GM03348 (cell line): ENCODE data around the gene ADD3.
"Not testable (repeated sequence)": the region's sequence is repeated elsewhere in the genome, so short reads cannot be mapped to it uniquely, and the experiment has no call there.

Source experiments
- DNase-seq: peaks from one replicate; pipeline ENCODE4 v3.0.0; 2012; ENCODE audit warnings: low spot score

Gene ADD3

GRCh38 chr10:110101464-110102144 is 93.8 kb downstream of the ADD3 start:
- DNase-seq = no peak

- DNase-seq = no peak
Observed at GRCh38 chr10:110103921-110104461, 96.2 kb downstream of the ADD3 start.

- DNase-seq = no peak
Observed at GRCh38 chr10:110105873-110106272, 98.1 kb downstream of the ADD3 start.

DNA sequence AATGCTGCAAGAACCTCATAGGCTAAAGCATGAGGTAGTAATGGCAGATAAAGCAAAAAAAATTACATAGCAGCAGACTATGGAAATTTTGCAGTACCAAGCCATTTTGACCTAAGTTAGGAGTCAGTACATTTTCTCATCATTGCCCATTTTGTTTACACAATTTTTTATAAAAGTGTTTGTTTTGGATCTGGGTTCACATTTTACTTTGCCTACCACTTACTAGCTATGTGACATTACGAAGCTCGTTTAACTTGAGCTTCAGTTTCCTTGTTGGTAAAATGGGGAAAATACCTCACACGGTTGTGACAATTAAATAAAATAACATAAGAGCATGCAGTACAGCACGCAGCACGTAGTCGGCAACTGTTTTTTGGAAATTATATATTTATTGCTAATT is 99.6 kb downstream of the ADD3 start:
- DNase-seq = no peak

- DNase-seq = no peak
Observed at GRCh38 chr10:110107887-110108286, 100.1 kb downstream of the ADD3 start.

DNA sequence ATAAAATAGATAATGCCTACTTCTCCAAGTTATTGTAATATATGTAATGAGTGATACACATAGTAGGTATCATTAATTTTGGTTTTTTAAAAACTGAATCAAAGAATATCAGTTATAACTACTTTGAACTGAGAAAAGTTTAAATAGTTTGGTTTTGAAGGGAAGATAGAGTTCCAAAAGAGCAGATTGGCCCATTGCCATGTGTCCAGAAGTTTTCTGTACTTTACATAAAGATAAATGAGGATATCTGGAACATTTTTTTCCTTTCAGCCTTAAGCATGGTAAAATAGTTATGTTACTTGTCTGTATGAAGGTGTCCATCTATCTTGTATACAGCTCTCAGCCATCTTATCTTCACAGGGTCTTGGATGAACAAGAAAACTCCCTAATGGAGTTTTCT is 101.7 kb downstream of the ADD3 start:
- no peak for DNase-seq

- DNase-seq = no peak
Observed at GRCh38 chr10:110110338-110110737, 102.6 kb downstream of the ADD3 start.

DNA sequence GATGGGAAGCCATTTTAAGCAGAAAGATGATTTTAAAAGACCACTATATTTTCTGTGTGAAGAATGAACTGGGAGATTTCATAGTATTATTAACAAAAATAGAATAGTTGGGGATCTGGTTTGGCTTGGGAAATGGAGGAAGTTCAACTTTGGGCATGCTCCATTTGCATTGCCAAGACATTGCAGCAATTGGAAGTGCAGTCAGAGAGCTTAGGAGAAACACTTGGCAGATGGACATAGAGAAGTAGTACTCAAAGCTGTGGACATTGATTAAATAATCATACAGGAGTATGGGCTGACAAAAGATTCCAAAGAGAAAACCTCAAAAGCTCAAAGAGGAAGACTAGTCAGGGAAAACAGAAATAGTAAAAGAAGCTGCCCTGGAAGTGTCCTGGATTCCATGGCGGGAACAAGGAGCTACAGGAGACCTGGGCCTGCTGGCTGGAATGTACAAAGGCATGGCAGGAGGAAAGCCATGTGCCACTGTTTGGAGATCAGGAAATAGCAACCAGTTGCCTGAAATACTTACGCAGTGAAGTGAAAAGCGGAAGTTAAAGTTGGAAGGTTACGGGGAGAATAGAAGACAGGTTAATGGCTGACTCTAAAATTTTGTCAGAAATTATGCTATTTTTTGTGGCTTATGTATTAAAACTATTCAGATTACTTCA is 106.0 kb downstream of the ADD3 start:
- no peak for DNase-seq

GRCh38 chr10:110114668-110115067 is 106.9 kb downstream of the ADD3 start:
- not testable (repeated sequence) for DNase-seq

DNA sequence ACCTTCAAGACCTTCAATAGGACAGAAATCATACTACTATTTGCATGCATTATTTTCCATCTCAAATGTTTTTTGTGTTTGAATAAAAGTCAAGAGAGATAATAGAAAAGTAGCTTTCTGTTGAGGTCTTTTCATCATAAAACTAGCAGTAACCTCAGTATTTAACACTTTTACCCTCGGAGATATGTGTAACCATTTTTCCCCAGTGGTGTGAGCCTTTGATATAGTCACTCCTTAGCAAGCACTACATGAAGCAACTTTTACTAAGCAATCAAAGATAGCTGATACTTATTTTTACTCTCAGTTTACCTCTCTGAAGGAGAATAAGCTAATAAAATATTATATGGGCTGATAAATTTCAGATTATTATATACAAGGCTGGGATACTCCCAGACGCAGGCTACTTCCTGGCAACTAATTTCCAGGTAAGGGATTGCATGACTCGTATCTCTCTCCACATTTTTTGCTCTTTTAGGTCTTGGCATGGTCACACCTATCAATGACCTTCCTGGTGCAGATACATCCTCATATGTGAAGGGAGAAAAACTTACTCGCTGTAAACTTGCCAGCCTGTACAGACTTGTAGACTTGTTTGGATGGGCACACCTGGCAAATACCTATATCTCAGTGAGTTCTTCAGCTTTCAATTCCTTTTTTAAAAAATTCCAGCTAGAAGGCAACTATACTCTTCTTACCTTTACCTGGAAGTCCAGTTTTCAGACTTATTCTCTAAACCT is 108.2 kb downstream of the ADD3 start:
- DNase-seq = no peak

DNA sequence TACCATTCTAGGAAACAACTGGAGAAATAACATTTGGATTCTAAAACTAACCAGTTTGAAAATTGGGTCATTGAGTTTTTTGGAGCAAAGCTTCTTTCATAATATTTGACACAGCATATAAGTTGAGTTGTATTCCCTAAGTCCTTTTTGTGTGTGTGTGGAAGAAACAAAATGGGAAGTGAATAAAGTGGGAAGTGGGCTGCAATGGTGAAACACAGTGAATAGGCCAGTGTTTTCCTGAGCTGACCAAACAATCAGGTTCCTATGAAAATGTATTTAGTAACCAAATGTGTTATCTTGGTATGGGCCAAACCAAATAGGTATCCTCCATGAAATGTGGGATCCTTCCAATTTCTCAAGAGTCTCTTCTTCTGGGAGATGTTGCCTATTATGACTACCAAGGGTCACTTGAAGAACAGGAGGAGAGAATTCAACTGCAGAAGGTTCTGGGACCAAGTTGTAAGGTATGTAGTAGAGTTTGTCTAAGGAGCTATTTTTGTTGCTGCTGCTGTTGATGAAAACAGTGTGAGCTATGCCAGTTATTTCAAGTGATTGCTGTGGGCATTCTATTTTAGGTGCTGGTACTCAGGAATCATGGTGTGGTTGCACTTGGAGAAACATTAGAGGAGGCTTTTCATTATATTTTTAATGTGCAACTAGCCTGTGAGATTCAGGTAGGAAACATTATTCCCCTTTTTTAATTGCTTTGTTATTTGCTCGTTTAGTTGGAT is 111.3 kb downstream of the ADD3 start:
- DNase-seq = no peak

DNA sequence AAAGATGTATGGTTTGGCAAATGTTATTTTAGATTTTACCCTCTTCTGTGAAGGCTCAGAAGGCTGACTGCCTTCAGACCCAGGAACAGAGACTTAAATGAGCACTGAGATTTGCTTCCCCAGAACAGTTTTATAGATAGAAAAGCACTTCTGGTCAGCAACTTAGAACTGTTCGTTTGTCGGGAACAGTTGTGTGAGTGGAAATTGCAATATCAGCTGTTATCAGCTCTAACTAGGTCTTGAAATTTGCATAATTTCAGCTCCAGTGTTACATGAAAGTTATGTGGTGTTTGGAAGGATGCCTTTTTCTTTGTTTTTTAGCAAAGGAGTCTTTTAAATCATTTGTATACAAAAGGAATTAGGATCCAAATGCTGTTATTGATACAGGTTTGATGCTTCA is 115.8 kb downstream of the ADD3 start:
- DNase-seq = no peak

DNA sequence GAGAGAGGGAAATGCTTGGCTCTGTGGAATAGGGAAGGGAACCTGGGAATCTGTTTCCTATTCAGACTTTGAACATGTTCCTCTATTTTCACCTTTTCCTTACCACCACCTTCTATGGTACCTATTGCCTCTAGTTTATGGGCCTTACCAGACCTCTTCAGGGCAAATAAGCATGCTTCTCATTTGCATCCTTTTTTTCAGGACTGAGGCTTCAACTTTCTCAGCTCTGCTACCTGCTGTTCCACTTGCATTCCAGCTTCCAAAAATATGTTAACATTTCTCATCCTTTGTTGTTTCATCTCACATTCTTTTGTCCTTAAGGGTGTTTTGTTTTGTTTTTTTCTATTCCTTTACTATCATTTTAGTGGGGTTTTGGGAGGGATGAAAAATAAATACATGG is 121.7 kb downstream of the ADD3 start:
- DNase-seq = no peak

DNA sequence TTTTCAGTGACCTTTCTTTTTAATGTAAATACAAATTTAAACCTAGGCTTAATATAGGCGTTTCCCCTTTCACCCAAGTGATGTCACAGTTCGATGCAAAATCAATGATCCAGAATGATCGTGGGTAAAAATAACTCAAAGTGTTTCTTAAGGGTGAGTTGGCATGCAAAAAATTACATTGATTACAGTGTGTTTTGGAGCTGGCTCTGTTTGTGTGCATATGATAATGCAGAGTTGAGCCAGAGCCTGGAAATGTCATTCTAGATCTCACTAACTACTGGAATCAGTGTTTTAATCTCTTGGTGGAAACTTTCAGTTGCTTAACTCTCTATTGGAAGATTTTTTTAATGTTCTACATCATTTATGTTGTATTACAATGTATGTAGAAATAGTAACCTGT is 127.1 kb downstream of the ADD3 start:
- DNase-seq = no peak

DNA sequence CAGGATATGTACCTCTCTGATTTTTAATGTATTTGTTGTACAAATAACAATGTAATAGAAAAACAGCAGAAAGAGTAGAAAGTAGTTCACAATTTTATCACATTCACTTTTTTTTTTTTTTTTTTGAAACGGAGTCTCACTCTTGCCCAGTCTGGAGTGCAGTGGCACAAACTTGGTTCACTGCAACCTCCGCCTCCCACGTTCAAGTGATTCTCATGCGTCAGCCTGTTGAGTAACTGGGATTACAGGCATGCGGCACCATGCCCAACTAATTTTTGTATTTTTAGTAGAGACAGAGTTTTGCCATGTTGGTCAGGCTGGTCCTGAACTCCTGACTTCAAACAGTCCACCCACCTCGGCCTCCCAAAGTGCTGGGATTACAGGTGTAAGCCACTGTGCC is 128.1 kb downstream of the ADD3 start:
- DNase-seq = not testable (repeated sequence)

GRCh38 chr10:110137142-110137545 is 129.4 kb downstream of the ADD3 start:
- peak; percentile 76 for DNase-seq

DNA sequence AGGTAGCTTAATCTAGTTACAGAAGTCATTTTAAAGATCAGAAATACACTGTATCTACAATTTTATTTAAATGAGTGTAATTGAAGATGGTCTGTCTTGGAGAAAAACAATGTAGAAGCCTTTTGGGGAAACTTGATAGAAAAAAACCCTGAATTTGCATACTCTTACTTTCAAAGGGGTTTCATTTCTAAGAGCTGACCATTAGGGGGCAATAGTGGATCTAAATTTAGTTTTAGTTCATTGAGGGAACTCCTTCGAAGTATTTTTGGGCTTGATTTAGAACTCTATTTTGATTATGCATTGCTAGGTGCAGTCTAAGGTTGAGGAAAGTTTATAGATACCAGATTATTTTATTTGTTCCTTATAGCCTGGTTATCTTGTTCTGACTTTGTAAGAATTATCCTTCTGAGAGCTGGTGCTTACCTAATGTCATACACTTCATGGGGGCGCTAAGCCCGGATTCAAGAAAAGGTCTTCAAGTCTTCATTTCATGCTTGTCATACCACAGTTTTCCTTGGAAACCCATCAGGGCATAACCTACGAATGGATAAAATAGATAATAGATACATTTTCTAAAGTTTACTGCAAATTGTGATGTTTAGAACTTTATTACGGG is 130.5 kb downstream of the ADD3 start:
- DNase-seq = peak; percentile 58

GRCh38 chr10:110141185-110141584 is 133.4 kb downstream of the ADD3 start:
- peak; percentile 29 for DNase-seq

DNA sequence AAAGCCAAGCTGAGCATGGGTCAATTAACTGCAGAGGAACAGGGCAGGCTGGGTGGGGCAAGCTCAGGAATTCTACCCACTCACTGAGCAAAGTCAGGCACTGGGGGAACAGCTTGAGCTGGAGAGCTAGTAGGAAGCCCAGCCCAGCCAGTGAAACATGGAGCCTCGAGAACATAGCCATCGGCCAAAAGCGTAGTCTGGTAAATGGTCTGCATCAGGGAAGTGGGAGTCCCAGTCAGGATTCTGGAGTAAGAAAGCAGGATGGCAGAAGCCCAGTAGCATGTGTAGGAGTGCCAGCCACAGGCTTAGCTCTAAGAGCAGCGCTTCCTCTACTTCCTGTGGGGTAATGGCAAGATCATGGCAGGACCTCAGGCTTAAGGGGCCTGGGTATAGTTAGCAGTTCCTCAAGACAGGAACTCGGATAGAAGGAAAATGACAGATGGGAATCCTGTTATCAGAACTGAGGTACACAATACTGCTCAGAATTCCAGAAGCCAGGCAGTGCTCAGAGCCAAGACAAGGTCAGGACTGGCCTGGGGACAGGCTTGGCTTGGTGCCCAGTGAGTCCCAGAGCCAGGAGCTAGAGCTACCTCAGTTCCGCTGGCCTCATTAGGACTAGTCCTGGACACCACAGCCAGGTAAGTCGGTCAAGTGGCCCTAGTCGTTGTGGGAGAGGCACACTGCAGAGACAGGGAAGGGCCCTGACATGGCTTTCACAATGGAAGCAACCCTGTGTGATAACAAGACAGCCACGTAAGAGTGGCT is 134.3 kb downstream of the ADD3 start:
- DNase-seq = no peak

DNA sequence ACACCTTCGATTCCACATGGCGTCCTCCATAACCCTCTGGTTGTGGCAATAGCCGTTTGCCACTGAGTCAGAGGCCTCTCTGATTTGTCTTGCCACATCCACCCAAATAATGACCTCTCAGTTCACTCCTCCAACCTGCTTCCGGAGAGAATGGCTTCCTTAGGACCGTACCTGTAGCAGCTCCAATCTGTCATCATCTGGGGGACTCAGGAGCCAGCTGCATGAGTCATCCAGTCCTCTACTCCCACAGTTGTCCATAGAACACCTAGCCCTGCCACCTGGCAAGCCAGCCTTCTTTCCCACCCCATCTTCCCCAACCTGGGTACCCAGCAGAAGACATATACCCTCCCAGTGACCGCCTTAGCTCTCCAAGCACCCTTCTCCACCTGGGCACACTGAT is 135.2 kb downstream of the ADD3 start:
- DNase-seq = no peak

DNA sequence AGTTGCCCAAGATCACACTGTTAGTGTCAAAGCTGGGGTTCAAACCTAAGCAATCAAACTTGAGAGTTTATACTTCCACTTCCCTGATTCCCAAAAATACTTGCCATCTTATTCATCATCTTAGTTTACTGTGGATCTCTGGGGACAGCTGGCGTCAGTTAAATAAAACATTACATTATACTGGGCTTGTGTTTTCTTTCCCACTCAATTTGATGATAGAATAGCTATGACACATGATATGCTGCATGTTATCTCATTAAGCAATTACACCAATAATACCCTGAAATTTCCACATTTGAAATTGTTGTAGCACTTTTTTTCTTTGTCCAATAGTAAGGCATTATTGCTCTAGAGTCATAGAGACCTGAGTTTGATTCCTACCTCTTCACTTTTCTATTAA is 136.7 kb downstream of the ADD3 start:
- DNase-seq = no peak
